GM12801 (cell line): ENCODE measurements around the gene ARFGEF2.

Experiments used
- CTCF ChIP-seq: IDR thresholded peaks from one replicate; pipeline ENCODE4 v1.5.1; 2011; ENCODE audit warnings: control low read depth; ENCODE audit not compliant: insufficient read length; ENCODE audit errors: extremely low read depth

Gene ARFGEF2

GRCh38 chr20:48912065-48912464 lies 9.4 kb upstream of the ARFGEF2 start:
- no peak for TF ChIP-seq CTCF

GRCh38 chr20:48916699-48917098 lies 4.8 kb upstream of the ARFGEF2 start:
- TF ChIP-seq CTCF, result no peak

- no peak for TF ChIP-seq CTCF
Measured at GRCh38 chr20:48919336-48919881, 2.1 kb upstream of the ARFGEF2 start.

GRCh38 chr20:48919882-48920526 lies 1.5 kb upstream of the ARFGEF2 start:
- TF ChIP-seq CTCF, result no peak

GRCh38 chr20:48920527-48921167 lies 864 bp upstream of the ARFGEF2 start:
- TF ChIP-seq CTCF, result no peak

GRCh38 chr20:48921883-48922820 lies 641 bp downstream of the ARFGEF2 start:
- no peak for TF ChIP-seq CTCF

GRCh38 chr20:48923149-48923718 lies 1.7 kb downstream of the ARFGEF2 start:
- no peak for TF ChIP-seq CTCF
